Colonic mucosa (tissue), 4 donors: ENCODE measurements around the gene ASCC3. TPM values are rescaled to one million over a fixed set of nuclear protein-coding genes. Genes with fewer than 3 reads are reported as not detected.
"Not testable (repeated sequence)": the region's sequence is repeated elsewhere in the genome, so short reads cannot be mapped to it uniquely, and the experiment has no call there.

Source experiments
- DNase-seq: peaks from one replicate; pipeline ENCODE4 v3.0.0-alpha.2; 2020
- H3K27ac ChIP-seq: fragments of 200-600 bp; one replicate; pipeline ENCODE4 v1.8.0; 2021
- H3K27me3 ChIP-seq: fragments of 200-600 bp; one replicate; pipeline ENCODE4 v1.8.0; 2021
- H3K36me3 ChIP-seq: fragments of 200-600 bp; one replicate; pipeline ENCODE4 v1.8.0; 2021
- H3K4me1 ChIP-seq: fragments of 200-600 bp; one replicate; pipeline ENCODE4 v1.8.0; 2021; ENCODE audit warnings: mild to moderate bottlenecking
- H3K4me3 ChIP-seq: fragments of 200-600 bp; one replicate; pipeline ENCODE4 v1.8.0; 2021
- H3K9ac ChIP-seq, 2 donors: one replicate each; pipeline ENCODE4 v1.7.0; 2013; ENCODE audit warnings: control low read depth in 2 of 2, low read depth in 2 of 2, low read length in 2 of 2
- H3K9me3 ChIP-seq: fragments of 200-600 bp; one replicate; pipeline ENCODE4 v1.8.0; 2021
- intact Hi-C: fragments of 100-400 bp; cut with DNase I; formaldehyde crosslinking; loops from one replicate; pipeline ENCODE4 v1.14.1; 2022
- total RNA-seq, 2 donors: library from RNA; stranded (reverse); fragmentation: NEBNext Ultra II Directional in 1 of 2; extraction: Animal tissue kit (Norgen Biotek cat#: 25700) in 1 of 2; gene quantifications; one replicate each; pipeline ENCODE4 v1.2.1, GENCODE V29; 2021
- TF ChIP-seq, protein P1 (sequence below): fragments of 200-600 bp; IDR thresholded peaks from one replicate; pipeline ENCODE4 v1.8.0; 2022; ENCODE audit warnings: antibody characterized with exemption, mild to moderate bottlenecking
- donor health status: healthy.
- donor health status: DM: no; HTN: no; CAD: no.
- donor health status: DM: no; HTN: no; CAD: no.

ASCC3 gene
- total RNA-seq, 2 donors from 2014 or later, result 33.7 to 41.9 TPM

DNA sequence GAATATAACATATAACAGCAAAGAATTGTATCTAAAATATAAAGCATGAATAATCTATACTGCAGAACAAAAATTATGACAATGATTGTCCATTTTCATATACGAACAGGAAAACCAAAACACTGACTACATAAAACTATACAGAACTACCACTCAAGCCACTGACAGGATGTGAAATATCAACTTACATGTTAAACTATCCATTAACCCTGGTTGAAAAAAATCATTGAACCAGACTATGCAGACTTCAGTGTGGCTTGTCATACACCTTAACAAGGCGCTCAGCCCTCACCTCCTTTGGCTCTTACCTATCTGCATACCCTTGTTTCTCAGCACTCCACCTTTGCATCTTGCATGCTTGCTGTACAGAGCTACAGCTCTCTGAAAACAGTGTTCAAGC lies 34.9 kb downstream of the ASCC3 start:
- no peak overlapping the region for H3K27ac ChIP-seq
- no peak overlapping the region for H3K4me3 ChIP-seq
- H3K9ac ChIP-seq, result no peak overlapping the region
- H3K27me3 ChIP-seq, result no peaks in the 10 kb centered on the region
- TF ChIP-seq, protein P1, sequence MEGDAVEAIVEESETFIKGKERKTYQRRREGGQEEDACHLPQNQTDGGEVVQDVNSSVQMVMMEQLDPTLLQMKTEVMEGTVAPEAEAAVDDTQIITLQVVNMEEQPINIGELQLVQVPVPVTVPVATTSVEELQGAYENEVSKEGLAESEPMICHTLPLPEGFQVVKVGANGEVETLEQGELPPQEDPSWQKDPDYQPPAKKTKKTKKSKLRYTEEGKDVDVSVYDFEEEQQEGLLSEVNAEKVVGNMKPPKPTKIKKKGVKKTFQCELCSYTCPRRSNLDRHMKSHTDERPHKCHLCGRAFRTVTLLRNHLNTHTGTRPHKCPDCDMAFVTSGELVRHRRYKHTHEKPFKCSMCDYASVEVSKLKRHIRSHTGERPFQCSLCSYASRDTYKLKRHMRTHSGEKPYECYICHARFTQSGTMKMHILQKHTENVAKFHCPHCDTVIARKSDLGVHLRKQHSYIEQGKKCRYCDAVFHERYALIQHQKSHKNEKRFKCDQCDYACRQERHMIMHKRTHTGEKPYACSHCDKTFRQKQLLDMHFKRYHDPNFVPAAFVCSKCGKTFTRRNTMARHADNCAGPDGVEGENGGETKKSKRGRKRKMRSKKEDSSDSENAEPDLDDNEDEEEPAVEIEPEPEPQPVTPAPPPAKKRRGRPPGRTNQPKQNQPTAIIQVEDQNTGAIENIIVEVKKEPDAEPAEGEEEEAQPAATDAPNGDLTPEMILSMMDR, result no peak
- intact Hi-C loops, result no loop called here
- H3K4me1 ChIP-seq, result no peaks in the 10 kb centered on the region
- DNase-seq, result no peak
- no peaks in the 10 kb centered on the region for H3K9me3 ChIP-seq
- H3K36me3 ChIP-seq, result no peaks in the 10 kb centered on the region

DNA sequence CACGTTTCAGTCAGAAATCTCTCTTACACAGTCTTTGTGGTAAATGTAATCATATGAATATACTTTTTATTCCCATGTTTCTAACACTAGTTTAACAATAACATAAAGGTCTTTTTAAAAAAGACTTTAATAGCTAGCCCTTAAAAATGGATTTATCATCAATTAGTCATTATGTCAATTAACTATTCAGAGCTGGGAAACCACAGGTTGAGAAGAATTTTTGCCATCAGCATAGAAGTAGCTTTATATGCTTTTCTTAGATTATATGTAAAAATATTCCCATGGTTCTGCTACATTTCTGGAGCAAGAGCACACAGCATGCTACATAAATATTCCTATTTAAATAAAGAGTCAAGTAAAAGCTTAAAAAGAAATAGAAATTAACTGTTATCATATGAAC lies 35.5 kb downstream of the ASCC3 start:
- H3K36me3 ChIP-seq, result no peaks in the 10 kb centered on the region
- H3K9ac ChIP-seq, result no peak overlapping the region
- no peak overlapping the region for H3K4me3 ChIP-seq
- H3K27me3 ChIP-seq, result no peaks in the 10 kb centered on the region
- intact Hi-C loops, result no loop called here
- H3K9me3 ChIP-seq, result no peaks in the 10 kb centered on the region
- TF ChIP-seq, protein P1, result no peak
- DNase-seq, result no peak
- no peaks in the 10 kb centered on the region for H3K4me1 ChIP-seq
- H3K27ac ChIP-seq, result no peak overlapping the region

DNA sequence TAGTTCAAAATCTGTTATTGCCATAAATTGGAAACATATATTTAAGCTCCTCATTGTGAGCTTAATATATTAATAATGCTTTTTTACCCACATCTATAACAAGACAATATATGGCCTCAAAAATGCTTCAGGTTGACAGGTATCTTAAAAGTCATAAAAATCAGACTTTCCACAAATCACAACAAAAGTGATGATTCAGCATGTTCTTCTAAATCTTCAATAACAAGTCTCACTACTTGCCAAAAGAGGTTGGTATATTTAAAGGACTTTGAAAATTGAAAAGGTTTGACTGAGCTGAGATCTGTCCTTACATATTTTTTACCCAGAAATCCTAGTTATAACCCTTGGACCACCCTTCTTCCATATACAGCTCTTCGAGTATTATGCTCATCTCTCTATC lies 41.7 kb downstream of the ASCC3 start:
- intact Hi-C loops, result no loop called here
- TF ChIP-seq, protein P1, result no peak
- H3K9ac ChIP-seq, result no peak overlapping the region
- no peaks in the 10 kb centered on the region for H3K27me3 ChIP-seq
- DNase-seq, result no peak
- H3K4me3 ChIP-seq, result no peak overlapping the region
- H3K4me1 ChIP-seq, result no peaks in the 10 kb centered on the region
- H3K9me3 ChIP-seq, result no peaks in the 10 kb centered on the region
- no peak overlapping the region for H3K27ac ChIP-seq
- no peaks in the 10 kb centered on the region for H3K36me3 ChIP-seq

DNA sequence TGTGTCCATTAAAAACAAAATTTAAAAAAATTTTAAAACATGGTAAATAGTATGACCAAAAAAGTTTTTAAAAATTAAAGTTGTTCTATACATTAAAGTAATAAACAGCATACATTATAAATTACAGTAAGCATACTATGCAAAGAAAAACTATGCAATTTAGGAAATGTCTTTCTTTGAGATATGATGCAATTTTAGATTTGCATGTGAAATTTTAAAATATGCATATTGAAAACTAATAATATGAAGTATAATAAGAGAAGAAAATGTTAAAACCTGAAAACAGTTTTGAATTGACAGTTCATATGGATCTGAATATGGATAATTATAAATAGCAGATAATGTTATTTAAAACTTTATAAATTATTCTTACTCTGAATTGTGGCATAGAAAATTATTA lies 43.1 kb downstream of the ASCC3 start:
- H3K9ac ChIP-seq, result no peak overlapping the region
- no peaks in the 10 kb centered on the region for H3K36me3 ChIP-seq
- no peaks in the 10 kb centered on the region for H3K27me3 ChIP-seq
- TF ChIP-seq, protein P1, result no peak
- no peak for DNase-seq
- H3K4me3 ChIP-seq, result no peak overlapping the region
- no peak overlapping the region for H3K27ac ChIP-seq
- no peaks in the 10 kb centered on the region for H3K9me3 ChIP-seq
- intact Hi-C loops, result no loop called here
- no peaks in the 10 kb centered on the region for H3K4me1 ChIP-seq

DNA sequence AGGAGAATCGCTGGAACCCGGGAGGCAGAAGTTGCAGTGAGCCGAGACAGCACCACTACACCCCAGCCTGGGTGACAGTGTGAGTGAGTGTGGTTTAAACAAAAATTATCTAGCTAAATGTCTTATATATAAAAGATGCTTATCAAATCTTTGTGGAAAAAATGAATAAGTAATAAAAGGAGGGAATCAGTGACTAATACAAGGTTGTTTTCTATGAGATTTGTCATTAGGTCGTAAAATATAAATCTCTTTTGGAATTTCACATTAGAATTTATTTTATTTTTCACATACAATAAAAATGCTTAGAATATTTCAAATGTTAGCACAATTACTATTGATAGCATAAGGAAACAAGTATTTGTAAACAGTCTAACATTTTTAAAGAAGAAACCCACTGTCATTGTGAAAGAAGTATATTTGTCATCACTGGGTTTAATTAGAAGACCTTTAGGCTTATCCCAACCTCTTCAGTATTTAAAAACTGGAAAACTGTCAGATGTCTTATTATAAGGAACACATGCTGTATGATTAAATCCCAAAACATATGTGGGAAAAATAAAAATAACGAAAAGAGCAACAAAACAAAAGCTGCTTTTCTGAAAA lies 47.1 kb downstream of the ASCC3 start:
- no peaks in the 10 kb centered on the region for H3K36me3 ChIP-seq
- TF ChIP-seq, protein P1, result no peak
- no peaks in the 10 kb centered on the region for H3K4me1 ChIP-seq
- no peaks in the 10 kb centered on the region for H3K9me3 ChIP-seq
- no peak overlapping the region for H3K4me3 ChIP-seq
- intact Hi-C loops, result no loop called here
- H3K9ac ChIP-seq, result no peak overlapping the region
- no peak overlapping the region for H3K27ac ChIP-seq
- no peaks in the 10 kb centered on the region for H3K27me3 ChIP-seq
- DNase-seq, result no peak

DNA sequence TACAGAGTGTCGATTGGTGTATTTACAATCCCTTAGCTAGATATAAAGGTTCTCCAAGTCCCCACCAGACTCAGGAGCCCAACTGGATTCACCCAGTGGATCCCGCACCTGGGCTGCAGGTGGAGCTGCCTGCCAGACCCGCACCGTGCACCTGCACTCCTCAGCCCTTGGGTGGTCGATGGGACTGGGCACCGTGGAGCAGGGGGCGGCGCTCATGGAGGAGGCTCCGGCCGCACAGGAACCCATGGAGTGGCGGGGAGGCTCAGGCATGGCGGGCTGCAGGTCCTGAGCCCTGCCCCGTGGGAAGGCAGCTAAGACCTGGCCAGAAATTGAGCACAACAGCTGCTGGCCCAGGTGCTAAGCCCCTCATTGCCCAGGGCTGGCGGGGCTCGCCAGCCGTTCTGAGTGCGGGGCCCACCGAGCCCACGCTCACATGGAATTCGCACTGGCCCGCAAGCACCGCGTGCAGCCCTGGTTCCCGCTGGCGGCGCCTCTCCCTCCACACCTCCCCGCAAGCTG lies 52.0 kb downstream of the ASCC3 start:
- intact Hi-C loops, H3K9me3 ChIP-seq, DNase-seq, H3K9ac ChIP-seq, H3K27ac ChIP-seq, H3K27me3 ChIP-seq, H3K4me1 ChIP-seq, H3K4me3 ChIP-seq, H3K36me3 ChIP-seq: not testable (repeated sequence)
